Motor neuron (in vitro differentiated cells): ENCODE results near the gene PTH. TPM values are rescaled to one million over a fixed set of nuclear protein-coding genes. Genes with fewer than 3 reads are reported as not detected.

Source experiments
- total RNA-seq, 8 experiments: library from RNA; unstranded; fragments of 300-600 nt; gene quantifications; 2 replicates each; pipeline versions ENCODE4 v1.2.3 to v1.2.4, GENCODE V29; 2022

Gene PTH
- total RNA-seq, 8 experiments from 2014 or later = not detected

Other genes with a start within 250 kb of the PTH start
- 10 to 100 TPM in 3 of 8 experiments, 1 to 10 TPM in 5; 2.0 to 23.3 (median 6.1) TPM for gene BMAL1, start 218.2 kb downstream of the PTH start, total RNA-seq
- gene BTBD10, start 32.8 kb downstream of the PTH start, total RNA-seq = 10 to 100 TPM; 18.4 to 72.5 (median 53.6) TPM
- 10 to 100 TPM; 16.3 to 61.7 (median 38.3) TPM for gene FAR1, start 172.7 kb upstream of the PTH start, total RNA-seq